ENCODE data around the gene CD226. TPM values are rescaled to one million over a fixed set of nuclear protein-coding genes. Genes with fewer than 3 reads are reported as not detected.

CD226 gene
- total RNA-seq (100 to 1,000 TPM; 150 to 158 TPM), polyA plus RNA-seq (39.2 TPM)

DNA sequence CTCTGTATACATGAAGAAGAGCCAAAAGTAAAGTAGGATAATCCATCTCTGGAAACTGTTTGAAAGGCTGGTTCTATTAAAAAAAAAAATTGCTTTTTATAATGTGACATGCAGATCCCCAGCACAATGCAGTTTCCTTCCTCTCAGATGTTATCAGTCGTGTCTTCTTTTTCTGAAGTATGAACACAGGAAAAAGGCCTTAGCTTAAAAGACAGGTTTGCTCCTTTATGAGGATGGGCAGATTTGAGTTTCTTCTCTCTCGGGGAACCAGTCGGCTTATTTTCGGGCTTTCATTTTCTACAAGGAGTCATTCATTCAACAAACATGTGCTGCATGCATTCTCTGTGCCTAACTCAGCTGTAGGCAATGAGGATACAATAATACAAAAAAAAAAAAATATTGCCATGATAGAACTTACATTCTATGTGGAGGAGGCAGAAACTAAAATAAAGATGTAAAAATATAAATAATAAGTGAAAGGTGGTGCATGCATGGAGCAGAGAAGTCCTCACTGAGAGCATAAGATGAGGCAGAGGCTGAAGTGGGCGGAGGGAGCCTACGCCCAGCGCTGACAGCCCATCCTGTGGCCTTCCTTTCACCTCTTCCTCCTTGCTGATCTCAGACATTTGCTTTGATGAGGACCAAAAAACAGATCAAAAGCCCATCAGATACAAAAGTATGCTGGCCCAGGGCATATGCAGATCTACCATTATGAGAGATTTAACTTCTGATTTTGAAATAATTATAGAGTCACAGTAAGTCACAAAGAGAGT, at the start of gene CD226:
Gene CD226 (minus strand): TSS at position 513 of the 773 bp plus-strand sequence. CDS start 467 bp downstream, at position 46.
- no peak within 1 kb of the TSS for H3K27ac ChIP-seq (ENCODE audit: low read depth, low read length)
- Mint-ChIP-seq H3K4me3 (peak within 1 kb of the TSS in 2 of 7 donors; percentile 91 to 94), H3K9me3 (peaks cover 0 to 4% (median 0%) of the 10 kb centered on the region in 5 donors), H3K27ac (peak within 1 kb of the TSS in 2 of 8 donors; percentile 89 to 96), H3K36me3 (peaks cover 5 to 14% (median 10%) of the 10 kb centered on the region in 3 donors), H3K27me3 (no peaks in the 10 kb centered on the region), H3K4me1 (peaks cover 32 to 44% (median 42%) of the 10 kb centered on the region in 3 donors)
- CTCF ChIA-PET = interaction anchor here (0.8 kb wide), 1 partner anchor 12 kb away, joined by 3 read pairs; no protein-coding TSS in a partner anchor
- no peaks in the 10 kb centered on the region for H3K9me3 ChIP-seq (ENCODE audit: low read length)
- H3K4me3 ChIP-seq (ENCODE audit: low read length) = peak within 1 kb of the TSS; percentile 59
- peaks cover 97% of the 10 kb centered on the region for H3K4me1 ChIP-seq (ENCODE audit: insufficient read depth, low read length)
- no peaks in the 10 kb centered on the region for H3K27me3 ChIP-seq (ENCODE audit: insufficient read depth, low read length, poor library complexity, severe bottlenecking)
- POLR2A ChIA-PET = interaction anchor here (0.6 to 1.5 kb wide), 3 partner anchors 10 to 12 kb away, joined by 3 to 7 read pairs (median 6); no protein-coding TSS in a partner anchor
- peak in 2 of 5 donors; percentile 39 to 52 for DNase-seq
- H3K36me3 ChIP-seq (ENCODE audit: insufficient read depth, low read length) = no peaks in the 10 kb centered on the region

- Histone ChIP-seq H3K36me3 (ENCODE audit: insufficient read depth, low read length) (no peaks in the 10 kb centered on the region), H3K27me3 (ENCODE audit: insufficient read depth, low read length, poor library complexity, severe bottlenecking) (no peaks in the 10 kb centered on the region), H3K4me3 (ENCODE audit: low read length) (no peak overlapping the region), H3K4me1 (ENCODE audit: insufficient read depth, low read length) (no peaks in the 10 kb centered on the region), H3K9me3 (ENCODE audit: low read length) (no peaks in the 10 kb centered on the region), H3K27ac (ENCODE audit: low read depth, low read length) (no peak overlapping the region)
- peaks cover 0 to 14% (median 1%) of the 10 kb centered on the region in 3 donors for H3K4me1 Mint-ChIP-seq
- H3K4me3 Mint-ChIP-seq = no peak overlapping the region
- ChIA-PET POLR2A (no interaction called here), CTCF (interaction anchor here (1.0 kb wide), 1 partner anchor 16 kb away, joined by 3 read pairs; no protein-coding TSS in a partner anchor)
- no peak for DNase-seq
- H3K9me3 Mint-ChIP-seq = peaks cover 0 to 5% (median 1%) of the 10 kb centered on the region in 5 donors
- peaks cover 9 to 36% (median 29%) of the 10 kb centered on the region in 3 donors for H3K36me3 Mint-ChIP-seq
- H3K27ac Mint-ChIP-seq = peak overlapping the region in 1 of 8 donors; percentile 26
- peaks cover 0 to 2% of the 10 kb centered on the region in 2 donors for H3K27me3 Mint-ChIP-seq
Observed at GRCh38 chr18:69996951-69997798, 49.5 kb upstream of the CD226 start.

- peaks cover 0 to 14% (median 1%) of the 10 kb centered on the region in 3 donors for H3K4me1 Mint-ChIP-seq
- H3K9me3 Mint-ChIP-seq = peaks cover 0 to 9% (median 4%) of the 10 kb centered on the region in 5 donors
- H3K27ac Mint-ChIP-seq = no peak overlapping the region
- H3K27me3 Mint-ChIP-seq = peaks cover 0 to 2% of the 10 kb centered on the region in 2 donors
- ChIA-PET CTCF (interaction anchor here (1.0 kb wide), 1 partner anchor 17 kb away, joined by 3 read pairs; no protein-coding TSS in a partner anchor), POLR2A (no interaction called here)
- no peak overlapping the region for H3K4me3 Mint-ChIP-seq
- DNase-seq = no peak
- H3K4me3 ChIP-seq (ENCODE audit: low read length) = no peak overlapping the region
- H3K27me3 ChIP-seq (ENCODE audit: insufficient read depth, low read length, poor library complexity, severe bottlenecking) = no peaks in the 10 kb centered on the region
- H3K9me3 ChIP-seq (ENCODE audit: low read length) = no peaks in the 10 kb centered on the region
- H3K27ac ChIP-seq (ENCODE audit: low read depth, low read length) = no peak overlapping the region
- H3K36me3 ChIP-seq (ENCODE audit: insufficient read depth, low read length) = no peaks in the 10 kb centered on the region
- no peaks in the 10 kb centered on the region for H3K4me1 ChIP-seq (ENCODE audit: insufficient read depth, low read length)
- peaks cover 9 to 40% (median 21%) of the 10 kb centered on the region in 3 donors for H3K36me3 Mint-ChIP-seq
Observed at GRCh38 chr18:69996417-69996816, 48.7 kb upstream of the CD226 start.

- Histone ChIP-seq H3K36me3 (ENCODE audit: insufficient read depth, low read length) (no peaks in the 10 kb centered on the region), H3K27ac (ENCODE audit: low read depth, low read length) (no peak overlapping the region), H3K27me3 (ENCODE audit: insufficient read depth, low read length, poor library complexity, severe bottlenecking) (no peaks in the 10 kb centered on the region), H3K4me3 (ENCODE audit: low read length) (no peak overlapping the region), H3K4me1 (ENCODE audit: insufficient read depth, low read length) (no peaks in the 10 kb centered on the region), H3K9me3 (ENCODE audit: low read length) (no peaks in the 10 kb centered on the region)
- ChIA-PET CTCF (no interaction called here), POLR2A (no interaction called here)
- Mint-ChIP-seq H3K27ac (peak overlapping the region in 1 of 8 donors; percentile 17), H3K36me3 (peaks cover 11 to 46% (median 16%) of the 10 kb centered on the region in 3 donors), H3K9me3 (peaks cover 0 to 11% (median 5%) of the 10 kb centered on the region in 5 donors), H3K4me1 (peaks cover 0 to 10% (median 1%) of the 10 kb centered on the region in 3 donors), H3K4me3 (no peak overlapping the region), H3K27me3 (peaks cover 0 to 2% of the 10 kb centered on the region in 2 donors)
- DNase-seq = no peak
Observed at GRCh38 chr18:69995774-69996173, 48.1 kb upstream of the CD226 start.

DNA sequence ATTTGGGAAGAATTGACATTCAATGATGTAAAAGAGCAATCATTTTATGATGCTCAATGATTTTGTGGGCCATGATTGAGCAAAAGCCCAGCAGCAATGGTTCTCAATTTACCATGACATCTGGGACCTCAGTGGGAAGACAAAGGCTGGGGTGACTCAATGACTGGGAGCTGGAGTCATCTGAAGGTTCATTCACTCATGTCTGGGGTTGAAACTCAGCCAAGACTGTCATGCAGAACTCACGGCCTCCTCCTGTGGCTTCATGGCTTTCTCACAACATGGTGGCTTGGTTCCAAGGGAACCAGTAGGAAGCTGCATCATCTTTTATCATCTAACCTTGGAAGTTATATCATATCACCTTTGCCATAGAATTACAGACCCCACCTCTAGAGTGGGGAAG, 45.1 kb upstream of the CD226 start:
- no peak for DNase-seq
- H3K4me3 Mint-ChIP-seq = no peak overlapping the region
- H3K27me3 Mint-ChIP-seq = peaks cover 0 to 2% of the 10 kb centered on the region in 2 donors
- ChIA-PET CTCF (no interaction called here), POLR2A (no interaction called here)
- H3K4me1 Mint-ChIP-seq = peaks cover 0 to 7% (median 0%) of the 10 kb centered on the region in 3 donors
- Histone ChIP-seq H3K27ac (ENCODE audit: low read depth, low read length) (no peak overlapping the region), H3K4me1 (ENCODE audit: insufficient read depth, low read length) (no peaks in the 10 kb centered on the region), H3K36me3 (ENCODE audit: insufficient read depth, low read length) (no peaks in the 10 kb centered on the region), H3K27me3 (ENCODE audit: insufficient read depth, low read length, poor library complexity, severe bottlenecking) (no peaks in the 10 kb centered on the region), H3K4me3 (ENCODE audit: low read length) (no peak overlapping the region), H3K9me3 (ENCODE audit: low read length) (no peaks in the 10 kb centered on the region)
- H3K27ac Mint-ChIP-seq = no peak overlapping the region
- H3K36me3 Mint-ChIP-seq = peaks cover 7 to 74% (median 25%) of the 10 kb centered on the region in 3 donors
- H3K9me3 Mint-ChIP-seq = peaks cover 16 to 32% (median 25%) of the 10 kb centered on the region in 5 donors

- Histone ChIP-seq H3K4me1 (ENCODE audit: insufficient read depth, low read length) (no peaks in the 10 kb centered on the region), H3K27me3 (ENCODE audit: insufficient read depth, low read length, poor library complexity, severe bottlenecking) (no peaks in the 10 kb centered on the region), H3K36me3 (ENCODE audit: insufficient read depth, low read length) (no peaks in the 10 kb centered on the region), H3K9me3 (ENCODE audit: low read length) (no peaks in the 10 kb centered on the region), H3K27ac (ENCODE audit: low read depth, low read length) (no peak overlapping the region), H3K4me3 (ENCODE audit: low read length) (no peak overlapping the region)
- peaks cover 22 to 42% (median 32%) of the 10 kb centered on the region in 5 donors for H3K9me3 Mint-ChIP-seq
- POLR2A ChIA-PET = no interaction called here
- no peak overlapping the region for H3K4me3 Mint-ChIP-seq
- H3K27me3 Mint-ChIP-seq = no peaks in the 10 kb centered on the region
- DNase-seq = no peak
- no peak overlapping the region for H3K27ac Mint-ChIP-seq
- H3K4me1 Mint-ChIP-seq = peaks cover under 1 to 4% (median under 1%) of the 10 kb centered on the region in 3 donors
- CTCF ChIA-PET = no interaction called here
- peaks cover 6 to 68% (median 38%) of the 10 kb centered on the region in 3 donors for H3K36me3 Mint-ChIP-seq
Observed at GRCh38 chr18:69987870-69988269, 40.2 kb upstream of the CD226 start.

- no peaks in the 10 kb centered on the region for H3K36me3 ChIP-seq (ENCODE audit: insufficient read depth, low read length)
- H3K4me1 Mint-ChIP-seq = peaks cover 17 to 31% (median 27%) of the 10 kb centered on the region in 3 donors
- no peak overlapping the region for H3K4me3 Mint-ChIP-seq
- peaks cover 20 to 29% (median 28%) of the 10 kb centered on the region in 5 donors for H3K9me3 Mint-ChIP-seq
- H3K27me3 ChIP-seq (ENCODE audit: insufficient read depth, low read length, poor library complexity, severe bottlenecking) = no peaks in the 10 kb centered on the region
- H3K27ac ChIP-seq (ENCODE audit: low read depth, low read length) = no peak overlapping the region
- no peaks in the 10 kb centered on the region for H3K27me3 Mint-ChIP-seq
- no peaks in the 10 kb centered on the region for H3K4me1 ChIP-seq (ENCODE audit: insufficient read depth, low read length)
- no peak overlapping the region for H3K4me3 ChIP-seq (ENCODE audit: low read length)
- POLR2A ChIA-PET = no interaction called here
- no peaks in the 10 kb centered on the region for H3K9me3 ChIP-seq (ENCODE audit: low read length)
- peaks cover 7 to 43% (median 36%) of the 10 kb centered on the region in 3 donors for H3K36me3 Mint-ChIP-seq
- H3K27ac Mint-ChIP-seq = no peak overlapping the region
- CTCF ChIA-PET = interaction anchor here (1.2 kb wide), 1 partner anchor 60 kb away, joined by 3 read pairs; no protein-coding TSS in a partner anchor
- DNase-seq = no peak
Observed at GRCh38 chr18:69985239-69985638, 37.6 kb upstream of the CD226 start.

All from CD8-positive, alpha-beta memory T cell (primary cell).